Mesothelial cell of epicardium (in vitro differentiated cells): ENCODE measurements around the gene KLK3. TPM values are rescaled to one million over a fixed set of nuclear protein-coding genes. Genes with fewer than 3 reads are reported as not detected.
"Not testable (repeated sequence)": the region's sequence is repeated elsewhere in the genome, so short reads cannot be mapped to it uniquely, and the experiment has no call there.

Source experiments
- DNase-seq, 2 experiments: peaks; one replicate each; pipeline ENCODE4 v3.0.0; 2021; ENCODE audit warnings: low spot score in 2 of 2; ENCODE audit not compliant: unreplicated experiment in 2 of 2
- H3K27ac Mint-ChIP-seq: 2 replicates; pipeline ENCODE4 v1.8.0; 2021; ENCODE audit warnings: mixed read lengths
- H3K27me3 Mint-ChIP-seq: 2 replicates; pipeline ENCODE4 v1.8.0; 2021; ENCODE audit warnings: low read depth, mixed read lengths
- H3K36me3 Mint-ChIP-seq: 2 replicates; pipeline ENCODE4 v1.8.0; 2021; ENCODE audit warnings: mixed read lengths
- H3K4me1 Mint-ChIP-seq: 2 replicates; pipeline ENCODE4 v1.8.0; 2021; ENCODE audit warnings: mixed read lengths
- H3K4me3 Mint-ChIP-seq: 2 replicates; pipeline ENCODE4 v1.8.0; 2021; ENCODE audit warnings: mild to moderate bottlenecking, moderate library complexity, mixed read lengths
- H3K9me3 Mint-ChIP-seq: 2 replicates; pipeline ENCODE4 v1.8.0; 2021; ENCODE audit warnings: mixed read lengths
- CTCF ChIP-seq: fragments of 200-600 bp; sonication (generic); IDR thresholded peaks from one replicate; pipeline ENCODE4 v1.5.0; 2021; ENCODE audit warnings: antibody characterized with exemption; ENCODE audit not compliant: unreplicated experiment
- total RNA-seq: library from RNA; stranded (reverse); gene quantifications from 3 replicates; pipeline ENCODE4 v1.2.1, GENCODE V29; 2021

The KLK3 gene
- not detected in 3 replicates for total RNA-seq

- peaks cover 78% of the 10 kb centered on the region for H3K27me3 Mint-ChIP-seq
- no peaks in the 10 kb centered on the region for H3K9me3 Mint-ChIP-seq
- H3K4me1 Mint-ChIP-seq, result peaks cover 5% of the 10 kb centered on the region
- no peak for TF ChIP-seq CTCF
- no peak within 1 kb of the TSS for H3K4me3 Mint-ChIP-seq
- no peaks in the 10 kb centered on the region for H3K36me3 Mint-ChIP-seq
- DNase-seq, result no peak
- no peak within 1 kb of the TSS for H3K27ac Mint-ChIP-seq
Measured at GRCh38 chr19:50854636-50855410, at the start of gene KLK3. Gene KLK3, plus strand, starts transcription at chr19:50854915. Its CDS starts 41 bp downstream, at chr19:50854956.

GRCh38 chr19:50808856-50809255, 45.9 kb upstream of the KLK3 start:
- Mint-ChIP-seq H3K9me3 (no peaks in the 10 kb centered on the region), H3K4me1 (peaks cover 4% of the 10 kb centered on the region), H3K4me3 (no peak overlapping the region), H3K36me3 (no peaks in the 10 kb centered on the region), H3K27ac (no peak overlapping the region), H3K27me3 (peaks cover 31% of the 10 kb centered on the region)
- TF ChIP-seq CTCF, result no peak
- no peak for DNase-seq

GRCh38 chr19:50811622-50812238, 43.0 kb upstream of the KLK3 start:
- DNase-seq, H3K9me3 Mint-ChIP-seq, H3K36me3 Mint-ChIP-seq, H3K27ac Mint-ChIP-seq, H3K4me3 Mint-ChIP-seq, H3K4me1 Mint-ChIP-seq: not testable (repeated sequence)
- H3K27me3 Mint-ChIP-seq, result peaks cover 57% of the 10 kb centered on the region

GRCh38 chr19:50812474-50812873, 42.2 kb upstream of the KLK3 start:
- DNase-seq, result no peak
- H3K27me3 Mint-ChIP-seq, result peaks cover 63% of the 10 kb centered on the region
- peaks cover 4% of the 10 kb centered on the region for H3K9me3 Mint-ChIP-seq
- no peak overlapping the region for H3K4me3 Mint-ChIP-seq
- TF ChIP-seq CTCF, result no peak
- H3K4me1 Mint-ChIP-seq, result no peaks in the 10 kb centered on the region
- H3K36me3 Mint-ChIP-seq, result no peaks in the 10 kb centered on the region
- no peak overlapping the region for H3K27ac Mint-ChIP-seq

- no peak overlapping the region for H3K4me3 Mint-ChIP-seq
- H3K27ac Mint-ChIP-seq, result no peak overlapping the region
Measured at GRCh38 chr19:50814883-50815282, 39.8 kb upstream of the KLK3 start.

More at GRCh38 chr19:50814883-50815282, 39.8 kb upstream of the KLK3 start:
- peaks cover 5% of the 10 kb centered on the region for H3K4me1 Mint-ChIP-seq
- peaks cover 4% of the 10 kb centered on the region for H3K9me3 Mint-ChIP-seq
- no peak for DNase-seq
- TF ChIP-seq CTCF, result no peak
- H3K27me3 Mint-ChIP-seq, result peaks cover 76% of the 10 kb centered on the region
- no peaks in the 10 kb centered on the region for H3K36me3 Mint-ChIP-seq
